Erythroblast (primary cell): ENCODE results near the gene GCK.

Experiments
- GATA1 ChIP-seq: IDR thresholded peaks from 2 replicates; pipeline ENCODE4 v1.6.1; 2011; ENCODE audit warnings: low read depth, mild to moderate bottlenecking, control low read depth, low read length, moderate library complexity
- POLR2A ChIP-seq: IDR thresholded peaks from 2 replicates; pipeline ENCODE4 v1.6.1; 2011; ENCODE audit warnings: mild to moderate bottlenecking, low read length

GRCh38 chr7:44200699-44201461 is 11.6 kb upstream of the GCK start, which contains the start of gene YKT6:
- TF ChIP-seq POLR2A (peak; percentile 84), GATA1 (no peak)
